ENCODE results near the gene MEMO1.

DNA sequence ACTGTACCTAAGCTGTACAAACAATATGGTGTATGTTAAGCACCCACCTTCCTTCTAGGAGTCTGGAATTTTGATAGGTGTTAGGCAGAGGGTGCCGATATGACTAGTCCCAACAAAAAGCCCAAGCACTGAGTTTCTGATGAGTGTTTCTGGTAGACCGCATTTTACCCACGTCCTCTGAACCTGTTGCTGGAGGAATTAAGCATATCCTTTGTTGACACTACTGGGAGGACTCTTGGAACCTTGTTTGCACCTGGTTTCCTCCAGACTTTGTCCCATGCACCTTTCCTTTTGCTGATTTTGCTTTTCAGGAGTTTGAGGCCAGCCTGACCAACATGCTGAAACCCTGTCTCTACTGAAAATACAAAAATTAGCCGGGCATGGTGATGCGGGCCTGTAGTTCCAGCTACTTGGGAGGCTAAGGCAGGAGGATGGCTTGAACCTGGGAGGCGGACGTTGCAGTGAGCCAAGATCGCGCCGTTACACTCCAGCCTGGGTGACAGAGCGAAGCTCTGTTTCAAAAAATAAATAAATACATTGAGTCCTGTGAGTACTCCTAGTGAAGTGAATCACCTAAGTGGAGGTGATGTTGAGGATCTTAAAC is 41.1 kb upstream of the MEMO1 start:
- TF ChIP-seq, protein P1, sequence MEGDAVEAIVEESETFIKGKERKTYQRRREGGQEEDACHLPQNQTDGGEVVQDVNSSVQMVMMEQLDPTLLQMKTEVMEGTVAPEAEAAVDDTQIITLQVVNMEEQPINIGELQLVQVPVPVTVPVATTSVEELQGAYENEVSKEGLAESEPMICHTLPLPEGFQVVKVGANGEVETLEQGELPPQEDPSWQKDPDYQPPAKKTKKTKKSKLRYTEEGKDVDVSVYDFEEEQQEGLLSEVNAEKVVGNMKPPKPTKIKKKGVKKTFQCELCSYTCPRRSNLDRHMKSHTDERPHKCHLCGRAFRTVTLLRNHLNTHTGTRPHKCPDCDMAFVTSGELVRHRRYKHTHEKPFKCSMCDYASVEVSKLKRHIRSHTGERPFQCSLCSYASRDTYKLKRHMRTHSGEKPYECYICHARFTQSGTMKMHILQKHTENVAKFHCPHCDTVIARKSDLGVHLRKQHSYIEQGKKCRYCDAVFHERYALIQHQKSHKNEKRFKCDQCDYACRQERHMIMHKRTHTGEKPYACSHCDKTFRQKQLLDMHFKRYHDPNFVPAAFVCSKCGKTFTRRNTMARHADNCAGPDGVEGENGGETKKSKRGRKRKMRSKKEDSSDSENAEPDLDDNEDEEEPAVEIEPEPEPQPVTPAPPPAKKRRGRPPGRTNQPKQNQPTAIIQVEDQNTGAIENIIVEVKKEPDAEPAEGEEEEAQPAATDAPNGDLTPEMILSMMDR (IDR thresholded peaks at IDR 0.05) = no peak
- TF ChIP-seq ZFX (IDR thresholded peaks at IDR 0.05; ENCODE audit: borderline replicate concordance) = no peak

Data from 22Rv1 (cell line).